HG03520 (cell line): ENCODE measurements around the gene ENPP7.

Source experiments
- ATAC-seq: cut with Tn5 transposase; IDR thresholded peaks from one replicate; pipeline ENCODE4 v1.9.1; 2021; ENCODE audit warnings: mild to moderate bottlenecking, moderate library complexity; ENCODE audit not compliant: unreplicated experiment

The ENPP7 gene

DNA sequence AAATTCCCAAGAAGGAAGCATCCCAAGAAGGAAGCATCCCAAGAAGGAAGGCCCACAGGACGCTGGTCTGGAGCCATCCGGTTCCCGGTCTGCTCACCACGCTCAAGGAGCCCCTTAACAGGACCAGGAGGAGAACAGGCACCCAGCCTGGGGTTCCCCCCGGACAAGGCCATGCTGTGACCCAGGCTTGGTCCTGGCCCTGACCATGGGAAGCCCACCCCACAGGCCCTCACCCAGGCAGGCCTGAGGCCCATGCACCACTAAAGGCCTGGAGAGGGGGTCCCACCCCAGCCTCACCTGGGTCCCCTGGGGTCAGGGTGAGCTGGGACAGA lies 340 bp upstream of the ENPP7 start:
- ATAC-seq: no peak

DNA sequence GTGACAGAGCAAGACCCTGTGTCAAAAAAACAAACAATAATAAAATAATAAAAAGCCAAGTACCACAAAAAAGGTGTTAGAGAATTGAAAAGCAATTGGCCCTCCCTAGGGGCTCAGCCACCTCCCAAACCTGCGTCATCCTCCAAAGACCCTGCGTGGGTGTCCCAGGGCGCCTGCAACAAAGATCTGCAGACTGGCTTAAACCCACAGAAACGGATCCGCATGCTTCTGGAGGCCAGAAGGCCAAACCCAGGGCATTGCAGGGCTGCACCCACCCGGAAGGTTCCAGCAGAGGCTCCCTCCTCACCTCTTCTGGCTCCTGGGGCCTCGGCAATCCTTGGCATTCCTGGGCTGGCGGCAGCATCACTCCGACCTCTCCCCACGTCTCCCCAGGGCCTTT lies 1.5 kb downstream of the ENPP7 start:
- no peak for ATAC-seq

DNA sequence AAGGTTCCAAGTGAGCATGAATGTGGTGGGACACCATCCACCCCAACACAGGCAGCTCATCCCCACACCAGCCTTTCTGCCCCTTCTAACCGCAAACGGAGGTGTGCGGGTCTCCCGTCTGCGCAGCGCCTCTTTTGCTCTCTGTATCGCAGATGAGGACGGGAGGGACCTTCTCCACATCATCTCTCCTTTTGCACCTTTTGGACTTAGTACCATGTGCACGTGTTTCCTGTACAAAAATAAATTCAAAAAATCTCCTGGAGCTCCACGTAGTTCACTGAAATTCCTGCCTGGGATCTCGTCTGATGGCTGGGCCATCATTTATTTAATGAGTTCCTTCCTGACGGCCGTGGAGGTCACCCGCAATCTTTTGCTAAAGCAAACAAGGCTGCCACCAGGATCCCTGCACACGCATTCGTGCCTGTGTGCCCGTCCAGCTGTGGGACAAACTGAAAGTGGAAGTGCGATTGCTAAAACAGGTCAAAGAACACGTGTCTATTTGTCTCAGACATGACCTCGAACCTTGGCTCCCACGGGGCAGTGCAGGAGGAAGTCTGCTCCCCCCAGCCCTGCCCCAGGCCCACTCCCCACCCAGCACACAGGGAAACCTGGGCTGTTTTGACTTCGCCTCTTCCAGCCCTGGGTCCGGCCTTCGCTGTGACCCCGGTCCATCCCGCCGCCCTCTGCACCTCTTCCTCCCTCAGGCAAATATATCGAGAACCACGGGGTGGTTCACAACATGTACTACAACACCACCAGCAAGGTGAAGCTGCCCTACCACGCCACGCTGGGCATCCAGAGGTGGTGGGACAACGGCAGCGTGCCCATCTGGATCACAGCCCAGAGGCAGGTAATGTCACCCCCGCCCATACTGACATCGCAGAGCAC lies 2.3 kb downstream of the ENPP7 start:
- no peak for ATAC-seq

DNA sequence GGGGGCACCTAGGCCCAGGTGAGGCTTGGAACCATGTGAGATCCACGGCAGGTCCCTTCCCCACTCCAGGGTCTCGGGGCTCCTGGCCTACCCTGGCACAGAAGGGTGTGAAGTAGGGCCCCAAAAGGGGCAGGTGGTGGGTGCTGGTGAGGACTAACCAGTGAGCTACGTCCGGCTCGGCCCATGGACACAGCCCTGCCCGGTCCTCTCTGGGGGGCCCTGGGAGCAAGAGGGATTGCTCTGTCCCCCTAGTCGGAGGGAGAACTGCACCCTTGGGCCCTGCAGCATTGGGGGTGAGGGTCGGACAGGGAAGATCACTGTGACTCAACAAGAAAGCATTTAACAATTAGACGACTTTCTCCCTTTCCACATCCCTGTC lies 2.9 kb downstream of the ENPP7 start:
- no peak for ATAC-seq

DNA sequence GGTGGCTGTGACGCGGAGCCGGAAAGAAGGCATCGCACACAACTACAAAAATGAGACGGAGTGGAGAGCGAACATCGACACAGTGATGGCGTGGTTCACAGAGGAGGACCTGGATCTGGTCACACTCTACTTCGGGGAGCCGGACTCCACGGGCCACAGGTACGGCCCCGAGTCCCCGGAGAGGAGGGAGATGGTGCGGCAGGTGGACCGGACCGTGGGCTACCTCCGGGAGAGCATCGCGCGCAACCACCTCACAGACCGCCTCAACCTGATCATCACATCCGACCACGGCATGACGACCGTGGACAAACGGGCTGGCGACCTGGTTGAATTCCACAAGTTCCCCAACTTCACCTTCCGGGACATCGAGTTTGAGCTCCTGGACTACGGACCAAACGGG lies 4.4 kb downstream of the ENPP7 start:
- ATAC-seq: no peak

DNA sequence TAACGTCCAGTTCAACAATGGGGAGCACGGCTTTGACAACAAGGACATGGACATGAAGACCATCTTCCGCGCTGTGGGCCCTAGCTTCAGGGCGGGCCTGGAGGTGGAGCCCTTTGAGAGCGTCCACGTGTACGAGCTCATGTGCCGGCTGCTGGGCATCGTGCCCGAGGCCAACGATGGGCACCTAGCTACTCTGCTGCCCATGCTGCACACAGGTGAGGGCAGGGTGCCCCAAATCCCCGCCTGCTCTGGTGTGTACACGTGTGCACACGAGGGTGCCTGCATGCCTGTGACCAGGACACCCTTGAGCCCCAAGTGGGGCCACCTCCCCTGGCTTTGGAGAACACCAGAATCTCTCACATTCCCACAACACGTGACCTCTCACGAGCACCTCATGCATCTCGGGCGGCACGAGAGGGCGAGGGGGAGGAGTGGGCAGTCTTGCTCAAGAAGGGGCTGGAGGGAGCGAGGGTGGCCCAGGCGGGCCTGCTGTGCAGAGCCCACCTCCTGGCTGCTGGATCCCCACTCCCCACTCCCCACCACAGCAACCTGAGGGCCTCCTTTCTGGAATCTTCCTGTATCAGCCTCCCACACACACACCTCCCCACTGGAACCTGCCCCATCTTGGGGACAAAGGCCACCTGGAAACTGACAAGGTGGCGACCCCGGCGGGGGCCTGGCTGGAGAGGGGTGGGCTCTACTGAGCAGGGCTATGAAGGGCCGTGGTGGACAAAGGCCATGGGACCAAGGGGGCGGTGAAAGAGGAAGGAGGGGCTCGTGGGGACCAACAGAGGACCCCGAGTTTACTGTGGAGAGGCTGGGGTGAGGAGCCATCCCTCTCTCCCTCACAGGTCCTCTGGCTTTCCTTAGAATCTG lies 6.5 kb downstream of the ENPP7 start:
- no peak for ATAC-seq

DNA sequence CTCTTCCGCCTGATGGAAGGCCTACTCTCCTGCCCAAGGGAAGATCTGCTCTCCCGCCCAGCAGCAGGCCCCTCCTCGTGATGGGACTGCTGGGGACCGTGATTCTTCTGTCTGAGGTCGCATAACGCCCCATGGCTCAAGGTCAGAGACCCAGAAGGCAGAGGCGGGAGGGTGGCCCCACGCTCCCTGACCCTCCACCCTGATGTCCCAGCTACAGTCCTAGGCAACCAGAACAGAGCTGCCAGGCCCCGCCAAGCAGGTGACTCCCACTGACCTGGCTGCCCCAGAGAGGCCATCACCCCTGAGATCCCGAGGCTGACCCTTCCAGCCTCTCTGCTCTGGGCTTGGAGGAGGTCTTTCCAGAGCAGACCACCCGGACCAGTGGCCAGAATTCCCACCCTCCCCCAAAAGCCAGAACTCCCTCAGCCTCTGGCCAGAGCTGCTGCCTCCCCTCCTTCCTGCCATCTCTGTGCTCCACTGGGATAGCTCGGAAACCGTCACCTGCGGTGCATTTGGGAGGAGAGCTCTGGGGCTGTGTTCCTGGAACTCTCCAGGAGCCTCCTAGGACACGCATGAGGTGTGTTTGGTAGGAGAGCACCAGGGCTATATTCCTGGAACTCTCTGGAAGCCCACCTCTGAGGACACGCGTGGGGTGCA lies 7.3 kb downstream of the ENPP7 start:
- no peak for ATAC-seq

DNA sequence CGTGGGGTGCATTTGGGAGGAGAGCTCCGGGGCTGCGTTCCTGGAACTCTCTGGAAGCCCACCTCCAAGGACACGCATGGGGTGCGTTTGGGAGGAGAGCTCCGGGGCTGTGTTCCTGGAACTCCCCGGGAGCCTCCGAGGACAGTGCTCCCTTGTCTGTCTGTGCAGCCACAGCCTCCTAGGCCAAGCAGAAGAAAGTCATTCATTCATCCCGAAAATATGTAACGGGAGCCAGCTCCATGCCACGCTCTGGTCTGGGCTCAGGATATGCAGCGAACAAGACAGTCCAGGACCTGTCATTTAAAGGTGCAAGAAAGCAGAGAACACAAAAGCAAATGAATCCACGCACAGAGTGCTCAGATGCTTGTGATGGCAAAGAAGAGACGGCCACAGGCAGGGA lies 7.9 kb downstream of the ENPP7 start:
- ATAC-seq: no peak

DNA sequence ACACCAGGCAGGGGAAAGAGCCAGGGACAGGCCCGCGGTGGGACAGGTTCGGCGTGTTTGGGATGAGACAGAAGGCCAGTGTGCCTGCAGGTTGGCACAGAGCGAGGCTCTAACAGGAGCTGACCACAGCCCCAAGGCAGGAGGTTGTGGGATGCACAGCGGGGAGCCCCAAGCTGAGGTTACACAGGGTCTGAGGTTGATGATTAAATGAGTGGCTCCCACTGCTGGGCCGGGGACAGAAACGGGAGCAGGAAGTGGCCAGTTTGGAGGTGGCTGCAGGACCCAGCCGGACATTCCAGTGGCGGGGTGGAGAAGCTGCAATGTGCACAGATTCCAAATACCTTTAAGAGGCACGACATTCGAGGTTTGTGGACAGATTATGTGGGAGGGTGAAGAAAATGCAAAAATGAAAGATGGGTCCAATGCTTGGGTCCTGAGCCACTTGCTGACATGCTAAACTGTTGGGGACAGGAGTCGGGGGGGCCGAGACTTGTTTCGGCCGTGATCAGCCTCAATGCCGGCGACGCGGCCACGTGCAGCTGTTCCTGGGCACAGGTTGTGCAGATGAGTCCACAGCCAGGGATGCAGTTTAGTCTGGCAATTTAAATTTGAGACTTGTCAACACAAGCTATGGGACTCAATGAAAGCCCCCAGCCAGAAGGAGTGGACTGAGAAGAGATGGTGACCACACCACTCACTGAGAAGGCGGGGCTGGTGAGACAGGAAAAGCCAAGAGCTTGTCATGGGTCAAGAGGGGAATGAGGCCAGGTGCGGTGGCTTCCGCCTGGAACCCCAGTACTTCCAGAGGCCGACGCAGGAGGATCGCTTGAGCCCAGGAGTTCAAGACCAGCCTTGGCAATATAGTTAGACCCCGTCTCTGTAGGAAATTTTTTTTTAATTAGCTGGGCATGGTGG lies 8.7 kb downstream of the ENPP7 start:
- no peak for ATAC-seq

DNA sequence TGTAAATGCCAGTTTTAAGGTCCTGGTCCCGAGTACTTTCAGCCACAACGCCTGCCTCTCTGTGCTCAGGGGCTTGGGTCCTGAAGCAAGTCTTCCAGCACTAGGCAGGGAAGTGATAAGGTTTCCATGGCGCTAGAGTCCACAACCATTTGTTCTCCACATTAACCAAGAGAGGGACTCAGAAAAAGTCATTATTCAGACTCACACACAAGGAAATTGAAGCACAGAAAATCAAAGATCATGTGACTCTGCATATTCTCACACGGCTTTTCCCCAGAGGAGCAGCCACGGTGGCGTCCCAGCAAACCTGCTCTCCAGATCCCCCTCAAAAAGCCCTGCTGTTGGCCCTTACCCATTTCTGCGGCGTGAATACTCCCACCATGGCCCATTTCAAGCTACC lies 9.7 kb downstream of the ENPP7 start:
- ATAC-seq: no peak

DNA sequence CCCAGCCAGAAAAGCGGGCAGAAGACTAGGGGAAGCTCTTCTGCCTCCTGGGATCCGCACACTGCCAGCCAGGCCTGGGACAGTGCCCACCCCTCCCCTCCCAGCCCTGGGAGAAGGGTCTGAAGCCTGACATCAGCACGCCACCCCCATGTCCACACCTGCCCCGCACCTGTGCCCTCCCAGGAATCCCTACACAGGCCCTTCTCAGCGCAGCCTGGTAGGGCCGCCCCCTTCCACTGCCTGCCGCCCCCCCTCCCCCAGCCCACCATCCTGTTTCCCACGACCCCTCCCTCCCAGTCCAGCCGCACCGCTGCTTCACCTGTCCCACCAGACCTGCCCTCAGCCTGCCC lies 10.6 kb downstream of the ENPP7 start:
- ATAC-seq: no peak

DNA sequence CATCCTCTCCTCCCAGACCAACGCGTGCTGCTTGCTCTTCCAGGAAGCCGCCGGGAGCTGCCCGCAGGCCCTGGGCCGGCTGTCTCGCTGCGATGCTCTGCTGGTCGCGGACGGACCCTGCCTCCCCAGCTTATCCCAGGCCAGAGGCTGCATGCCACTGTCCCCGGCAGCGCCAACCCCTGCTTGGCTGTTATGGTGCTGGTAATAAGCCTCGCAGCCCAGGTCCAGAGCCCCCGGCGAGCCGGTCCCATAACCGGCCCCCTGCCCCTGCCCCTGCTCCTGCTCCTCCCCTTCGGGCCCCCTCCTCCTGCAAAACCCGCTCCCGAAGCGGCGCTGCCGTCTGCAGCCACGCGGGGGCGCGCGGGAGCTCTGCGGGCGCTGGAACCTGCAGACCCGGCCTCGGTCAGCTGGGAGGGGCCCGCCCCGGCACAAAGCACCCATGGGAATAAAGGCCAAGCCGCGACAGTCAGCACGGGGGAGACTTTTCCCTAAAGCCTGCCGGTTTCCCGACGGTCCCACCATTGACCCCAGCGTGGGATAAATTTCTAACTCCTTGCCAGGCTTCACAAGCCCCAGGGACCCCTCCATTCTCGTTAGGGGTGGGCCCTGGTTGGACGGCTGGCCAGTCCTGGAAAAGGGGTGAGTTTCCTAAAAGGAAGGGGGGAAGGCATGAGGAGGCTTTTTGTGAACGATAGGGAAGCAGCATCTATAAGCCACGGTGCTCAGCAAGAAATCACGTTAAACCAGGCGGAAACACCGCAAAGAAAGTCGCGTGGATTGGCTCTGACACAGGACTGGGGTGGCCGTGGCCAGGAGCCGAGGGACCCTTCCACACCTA lies 11.2 kb downstream of the ENPP7 start:
- no peak for ATAC-seq

DNA sequence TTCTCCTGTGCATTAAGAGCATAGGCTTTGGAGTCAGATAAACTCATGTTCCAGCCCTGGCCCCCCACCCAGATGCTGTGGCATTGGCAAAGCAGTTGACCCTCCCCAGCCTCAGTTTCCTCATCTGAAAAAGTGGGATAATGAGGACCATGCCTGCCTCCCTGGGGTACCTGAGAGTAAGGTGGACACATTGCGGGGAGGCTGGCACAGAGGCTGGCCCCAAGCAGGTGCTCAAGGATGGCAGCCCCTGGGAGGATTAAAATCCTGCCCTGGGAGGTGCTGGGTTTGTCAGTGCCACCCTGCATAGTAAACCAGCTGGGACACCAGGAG lies 11.8 kb downstream of the ENPP7 start:
- ATAC-seq: no peak

DNA sequence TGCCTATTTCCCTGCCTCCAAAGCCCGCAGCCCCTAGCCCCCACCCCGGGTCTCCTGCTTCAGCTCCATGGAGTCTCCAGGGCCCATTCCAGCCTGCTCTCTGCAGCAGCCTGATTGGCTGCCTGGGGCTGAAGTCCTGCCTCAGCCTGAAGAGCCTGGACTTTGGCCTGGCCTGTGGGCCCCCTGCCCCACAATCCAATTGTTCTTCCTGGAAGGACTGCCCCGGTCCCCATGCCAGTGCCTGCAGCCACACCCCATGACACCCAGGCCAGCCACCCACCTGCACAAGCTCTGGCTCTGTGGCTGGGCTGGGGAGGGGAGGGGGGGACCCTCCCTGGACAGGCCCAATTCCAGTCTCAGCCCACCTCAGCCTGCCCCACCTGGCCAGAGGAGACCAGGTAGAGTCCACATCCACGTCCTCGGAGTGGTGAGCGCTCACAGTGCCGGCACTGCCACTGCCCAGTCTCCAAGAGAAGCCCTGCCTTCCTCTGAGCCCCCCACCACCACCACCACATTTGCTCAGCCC lies 12.3 kb downstream of the ENPP7 start:
- ATAC-seq: no peak

DNA sequence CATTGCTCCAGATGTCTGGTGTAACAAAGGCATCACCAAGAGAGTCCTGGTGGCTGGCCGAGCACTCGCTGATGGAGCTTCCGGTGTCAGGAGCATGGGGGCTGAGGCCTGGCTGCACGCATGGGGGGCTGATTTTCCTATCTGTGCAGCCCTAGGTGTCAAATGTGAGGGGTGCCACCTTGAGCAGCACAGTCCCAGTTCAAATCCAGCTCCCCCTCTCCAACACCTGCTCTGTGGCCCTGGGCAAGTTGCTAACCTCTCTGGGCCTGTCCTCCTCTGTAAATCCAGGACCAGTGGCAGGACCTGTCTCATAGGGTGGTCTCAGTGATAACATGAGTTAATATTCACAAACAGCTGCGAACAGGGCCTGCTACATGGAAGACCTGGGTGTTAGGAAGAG lies 12.9 kb downstream of the ENPP7 start:
- ATAC-seq: no peak

DNA sequence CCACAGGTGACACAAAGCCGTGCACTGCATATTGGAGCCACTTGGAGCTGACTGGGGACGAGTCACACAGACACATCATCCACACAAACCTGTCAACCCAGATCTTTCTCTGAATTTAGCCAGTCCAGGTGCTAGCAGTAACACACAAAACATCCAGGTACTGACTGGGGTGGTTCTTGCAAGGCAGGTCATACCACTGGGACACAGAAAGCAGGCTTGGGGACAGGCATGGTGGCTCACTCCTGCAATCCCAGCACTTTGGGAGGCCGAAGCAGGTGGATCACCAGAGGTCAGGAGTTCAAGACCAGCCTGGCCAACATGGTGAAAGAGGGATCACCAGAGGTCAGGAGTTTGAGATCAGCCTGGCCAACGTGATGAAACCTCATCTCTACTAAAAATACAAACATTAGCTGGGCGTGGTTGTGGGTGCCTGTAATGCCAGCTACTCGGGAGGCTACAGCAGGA lies 14.9 kb downstream of the ENPP7 start:
- ATAC-seq: no peak

DNA sequence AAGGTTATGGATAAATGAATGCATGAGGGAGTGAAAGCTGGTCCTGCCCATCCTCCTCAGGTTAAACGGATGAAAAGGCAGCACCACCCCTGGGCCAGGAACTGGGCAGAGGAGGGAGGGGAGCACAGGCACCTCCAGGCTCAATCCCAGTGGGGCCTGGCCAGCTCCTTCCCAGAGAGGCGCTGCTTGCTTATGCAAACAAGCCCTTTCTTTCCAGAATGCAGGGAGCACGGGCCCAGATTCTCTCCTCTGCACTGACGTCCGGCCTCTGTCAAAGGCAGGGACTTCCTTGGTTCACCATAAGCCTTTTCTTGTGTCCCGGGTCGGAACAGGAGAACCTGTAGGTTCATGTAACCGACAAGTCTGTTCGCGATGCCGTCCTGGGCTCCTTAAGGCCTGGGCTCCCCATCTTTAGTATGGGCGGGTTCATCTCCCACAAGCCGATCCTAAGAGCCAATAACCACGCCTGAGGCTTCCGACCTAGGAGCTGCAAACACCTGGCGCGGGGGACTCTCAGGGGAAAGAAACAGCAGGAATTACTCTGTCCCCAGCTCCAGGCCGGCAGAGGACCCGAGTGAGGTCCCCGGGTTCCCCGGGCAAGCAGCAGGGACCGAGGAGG lies 16.3 kb downstream of the ENPP7 start:
- no peak for ATAC-seq

DNA sequence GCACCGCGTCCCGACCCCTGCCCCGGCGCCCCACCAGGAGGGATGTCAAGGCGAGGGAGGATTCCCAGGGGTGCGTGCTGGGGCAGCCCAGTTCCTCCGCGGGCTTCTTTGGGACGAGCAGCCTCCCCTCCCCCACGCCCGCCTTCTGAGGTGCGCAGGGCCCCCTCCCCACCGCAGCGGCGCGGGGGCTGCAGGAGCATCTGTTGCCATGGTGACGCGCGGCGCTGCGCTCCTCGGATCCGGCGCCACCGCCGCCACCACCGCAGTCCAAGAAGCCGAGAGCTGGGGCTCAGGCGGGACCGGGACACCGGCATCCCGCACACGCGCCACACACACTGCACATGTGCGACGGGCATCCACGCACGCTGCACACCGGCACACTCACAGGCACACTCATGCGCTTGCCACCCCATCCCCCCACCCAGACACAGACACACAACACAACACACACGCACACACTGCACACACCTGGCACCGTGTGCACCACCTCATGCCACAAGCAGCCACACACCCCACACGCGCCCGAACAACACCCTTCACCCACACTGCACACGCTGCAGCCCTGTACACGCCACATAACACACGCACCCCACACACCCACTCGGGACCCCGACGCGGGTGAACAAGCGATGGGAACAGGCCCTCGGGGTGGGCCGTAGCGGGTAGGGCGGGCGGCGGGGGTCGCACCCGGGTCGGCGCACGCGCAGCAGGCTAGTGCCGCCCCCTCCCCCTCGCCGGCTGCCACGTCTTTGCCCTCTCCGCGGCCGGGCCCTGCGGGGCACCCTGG lies 17.0 kb downstream of the ENPP7 start:
- ATAC-seq: no peak
